Panc1 (cell line): ENCODE results near the gene ALKAL2.

ENCODE experiments used
- POLR2AphosphoS5 ChIP-seq: IDR thresholded peaks from 2 replicates; pipeline ENCODE4 v1.6.1; 2012; ENCODE audit warnings: mild to moderate bottlenecking, low read depth, low read length, moderate library complexity
- REST ChIP-seq, 2 experiments: IDR thresholded peaks; 2 replicates each; pipeline ENCODE4 v1.6.1; 2011 to 2012; ENCODE audit warnings: low read depth in 2 of 2, control low read depth in 1 of 2, low read length in 1 of 2, mild to moderate bottlenecking in 1 of 2, moderate library complexity in 1 of 2; ENCODE audit not compliant: insufficient read depth in 1 of 2
- SIN3A ChIP-seq: IDR thresholded peaks from 2 replicates; pipeline ENCODE4 v1.6.1; 2012; ENCODE audit warnings: low read depth, mild to moderate bottlenecking, low read length, moderate library complexity, borderline replicate concordance; ENCODE audit not compliant: insufficient read depth
- TF ChIP-seq, protein P1 (sequence below): fragments of 450-650 bp; IDR thresholded peaks from 2 replicates; pipeline ENCODE4 v1.5.1; 2017; ENCODE audit warnings: mild to moderate bottlenecking

- TF ChIP-seq, protein P1, sequence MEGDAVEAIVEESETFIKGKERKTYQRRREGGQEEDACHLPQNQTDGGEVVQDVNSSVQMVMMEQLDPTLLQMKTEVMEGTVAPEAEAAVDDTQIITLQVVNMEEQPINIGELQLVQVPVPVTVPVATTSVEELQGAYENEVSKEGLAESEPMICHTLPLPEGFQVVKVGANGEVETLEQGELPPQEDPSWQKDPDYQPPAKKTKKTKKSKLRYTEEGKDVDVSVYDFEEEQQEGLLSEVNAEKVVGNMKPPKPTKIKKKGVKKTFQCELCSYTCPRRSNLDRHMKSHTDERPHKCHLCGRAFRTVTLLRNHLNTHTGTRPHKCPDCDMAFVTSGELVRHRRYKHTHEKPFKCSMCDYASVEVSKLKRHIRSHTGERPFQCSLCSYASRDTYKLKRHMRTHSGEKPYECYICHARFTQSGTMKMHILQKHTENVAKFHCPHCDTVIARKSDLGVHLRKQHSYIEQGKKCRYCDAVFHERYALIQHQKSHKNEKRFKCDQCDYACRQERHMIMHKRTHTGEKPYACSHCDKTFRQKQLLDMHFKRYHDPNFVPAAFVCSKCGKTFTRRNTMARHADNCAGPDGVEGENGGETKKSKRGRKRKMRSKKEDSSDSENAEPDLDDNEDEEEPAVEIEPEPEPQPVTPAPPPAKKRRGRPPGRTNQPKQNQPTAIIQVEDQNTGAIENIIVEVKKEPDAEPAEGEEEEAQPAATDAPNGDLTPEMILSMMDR: no peak
- TF ChIP-seq REST (IDR thresholded peaks at IDR 0.05; ENCODE audit: insufficient read depth in 1 of 2, low read depth in 2 of 2, low read length in 1 of 2): no peak
- TF ChIP-seq SIN3A: no peak
- no peak for TF ChIP-seq POLR2AphosphoS5
These were observed 43.3 kb downstream of the ALKAL2 start for GRCh38 chr2:244547-244946.
